Pancreas (tissue), 10 donors: ENCODE measurements around the gene ROBO1. TPM values are rescaled to one million over a fixed set of nuclear protein-coding genes. Genes with fewer than 3 reads are reported as not detected.
"Not testable (repeated sequence)": the region's sequence is repeated elsewhere in the genome, so short reads cannot be mapped to it uniquely, and the experiment has no call there.

Experiments
- ATAC-seq, 4 donors: fragments of 200-7000 bp; cut with Tn5 transposase; one replicate each; pipeline versions ENCODE4 v1.8.0 to v1.9.1; 2020; ENCODE audit warnings: mild to moderate bottlenecking in 4 of 4, moderate library complexity in 4 of 4
- DNase-seq, 6 donors: peaks; one replicate each; pipeline ENCODE4 v3.0.0-alpha.2; 2020
- FAIRE-seq: peaks from 2 replicates; lab custom pipeline; 2012; peaks lifted over from hg19 to GRCh38; lab: Jason Lieb, UNC
- H3K27ac ChIP-seq, 4 donors: fragments of 200-600 bp; sonication (generic); 1 replicate in 3 of 4; 2 replicates in 1 of 4; pipeline versions ENCODE4 v1.5.0 to v1.8.0; 2020
- H3K27me3 ChIP-seq, 4 donors: fragments of 200-600 bp; one replicate each; pipeline ENCODE4 v1.8.0; 2021
- H3K36me3 ChIP-seq, 3 donors: fragments of 200-600 bp; sonication (generic) in 1 of 3; one replicate each; pipeline versions ENCODE4 v1.5.0 to v1.8.0; 2020 to 2021
- H3K4me1 ChIP-seq, 3 donors: fragments of 200-600 bp; one replicate each; pipeline ENCODE4 v1.8.0; 2021
- H3K4me3 ChIP-seq, 4 donors: fragments of 200-600 bp; sonication (generic) in 2 of 4; one replicate each; pipeline versions ENCODE4 v1.5.0 to v1.8.0; 2020 to 2021
- H3K9me3 ChIP-seq, 4 donors: fragments of 200-600 bp; one replicate each; pipeline ENCODE4 v1.8.0; 2021
- CTCF ChIP-seq, 4 donors: fragments of 200-600 bp; sonication (generic) in 3 of 4; IDR thresholded peaks; one replicate each; pipeline versions ENCODE4 v1.5.0 to v1.8.0; 2021; ENCODE audit warnings: antibody characterized with exemption in 4 of 4
- WGBS, 2 donors: extraction: QIAGEN DNeasy Blood & Tissue Kit; methylation state at CpG; one replicate each; pipeline ENCODE4 v1.1.7; 2013; 5-methylcytosine and 5-hydroxymethylcytosine counted together
- intact Hi-C, 3 donors: fragments of 100-400 bp; cut with DNase I; formaldehyde crosslinking; loops; one replicate each; pipeline versions ENCODE4 v1.11.1 to v1.14.2; 2022
- polyA plus RNA-seq, 2 donors: library from polyadenylated mRNA; stranded (reverse); fragments of 200-250 nt; gene quantifications; one replicate each; pipeline ENCODE4 v1.2.3, GENCODE V29; 2013
- total RNA-seq, 6 donors: library from RNA; stranded (reverse); fragmentation: NEBNext Ultra II Directional in 4 of 6; extraction: Animal tissue kit (Norgen Biotek cat#: 25700) in 4 of 6; gene quantifications; one replicate each; pipeline versions ENCODE4 v1.2.1 to v1.2.4, GENCODE V29; 2021 to 2023
- donor health status: healthy with polysubstance abuse.
- donor health status: DM: no; HTN: no; CAD: no; lungs with moderate emphysema.
- donor health status: DM: no; HTN: no; CAD: no.
- donor health status: control.
- donor health status: control.
- donor health status: Bipolar disorder and iron deficiency.
- donor health status: DM: yes; HTN: yes; CAD: no.
- donor health status: DM: no; HTN: no; CAD: no.
- donor health status: DM: no; HTN: no; CAD: no.
- donor health status: DM: yes; HTN: yes; CAD: no.

The ROBO1 gene
- total and polyA plus RNA-seq, 8 donors: 0.51 to 8.5 (median 2.8) TPM

- H3K9me3 ChIP-seq: no peaks in the 10 kb centered on the region
- no peak overlapping the region for H3K27ac ChIP-seq
- no peak for DNase-seq
- H3K4me1 ChIP-seq: no peaks in the 10 kb centered on the region
- no peak for FAIRE-seq
- intact Hi-C loops: no loop called here
- 89 to 94% methylated on average over 2 of the region's 2 CpGs for WGBS, 2 donors
- no peak for TF ChIP-seq CTCF (IDR thresholded peaks at IDR 0.05)
- ATAC-seq: no peak
- no peaks in the 10 kb centered on the region for H3K27me3 ChIP-seq
- no peaks in the 10 kb centered on the region for H3K36me3 ChIP-seq
- H3K4me3 ChIP-seq: no peak overlapping the region
Observed at GRCh38 chr3:78683284-78683683, 1084.5 kb downstream of the ROBO1 start.

- H3K36me3 ChIP-seq, intact Hi-C loops, H3K27ac ChIP-seq, FAIRE-seq, H3K4me1 ChIP-seq, H3K27me3 ChIP-seq, DNase-seq, ATAC-seq, H3K9me3 ChIP-seq, H3K4me3 ChIP-seq: not testable (repeated sequence)
- WGBS, 2 donors: 82 to 87% methylated on average over 22 to 25 of the region's 25 CpGs
Observed at GRCh38 chr3:78675119-78675805, 1092.5 kb downstream of the ROBO1 start.

GRCh38 chr3:78670746-78671145 is 1097.1 kb downstream of the ROBO1 start:
- intact Hi-C loops: no loop called here
- FAIRE-seq: no peak
- no peaks in the 10 kb centered on the region for H3K36me3 ChIP-seq

GRCh38 chr3:78670094-78670493 is 1097.7 kb downstream of the ROBO1 start:
- no peak for ATAC-seq
- Histone ChIP-seq H3K36me3 (no peaks in the 10 kb centered on the region), H3K27me3 (no peaks in the 10 kb centered on the region), H3K4me3 (no peak overlapping the region), H3K9me3 (no peaks in the 10 kb centered on the region), H3K27ac (no peak overlapping the region), H3K4me1 (no peaks in the 10 kb centered on the region)
- no peak for DNase-seq
- intact Hi-C loops: no loop called here
- TF ChIP-seq CTCF (IDR thresholded peaks at IDR 0.05): no peak
- no peak for FAIRE-seq
- WGBS, 2 donors: 64 to 76% methylated on average over 7 of the region's 7 CpGs

More at GRCh38 chr3:78670746-78671145, 1097.1 kb downstream of the ROBO1 start:
- no peak for ATAC-seq
- TF ChIP-seq CTCF (IDR thresholded peaks at IDR 0.05): no peak
- Histone ChIP-seq H3K27ac (no peak overlapping the region), H3K4me1 (no peaks in the 10 kb centered on the region), H3K9me3 (no peaks in the 10 kb centered on the region), H3K27me3 (no peaks in the 10 kb centered on the region), H3K4me3 (no peak overlapping the region)
- 67 to 76% methylated on average over 4 of the region's 4 CpGs for WGBS, 2 donors
- DNase-seq: no peak

- Histone ChIP-seq H3K27me3 (no peaks in the 10 kb centered on the region), H3K9me3 (no peaks in the 10 kb centered on the region), H3K36me3 (no peaks in the 10 kb centered on the region), H3K27ac (no peak overlapping the region), H3K4me1 (no peaks in the 10 kb centered on the region), H3K4me3 (no peak overlapping the region)
- intact Hi-C loops: no loop called here
- 21 to 44% methylated on average over 2 of the region's 2 CpGs for whole genome bisulfite sequencing, 2 donors
- ATAC-seq (no peak), FAIRE-seq (no peak), DNase-seq (no peak)
- no peak for TF ChIP-seq CTCF (IDR thresholded peaks at IDR 0.05)
Observed at GRCh38 chr3:78668302-78668701, 1099.5 kb downstream of the ROBO1 start.
